MCF 10A (cell line): ENCODE measurements around the gene GOLGA6B. TPM values are rescaled to one million over a fixed set of nuclear protein-coding genes. Genes with fewer than 3 reads are reported as not detected.

ENCODE experiments used
- BruUV-seq: library from RNA; stranded (reverse); fragments of 400-500 nt; replicated peaks from 2 replicates; lab custom pipeline; 2021; lab: Mats Ljungman, UMichigan
- CTCF ChIA-PET: fragments of 300-600 bp; sonication (Branson Sonifier 250); formaldehyde crosslinking; extraction: SDS; loops from one replicate; lab custom pipeline; 2021; ENCODE audit warnings: antibody characterized with exemption, inconsistent platforms; lab: Yijun Ruan, JAX
- POLR2A ChIA-PET: fragments of 300-600, 350-650 bp; sonication (Branson Sonifier 250); formaldehyde crosslinking; extraction: SDS; loops from one replicate; lab custom pipeline; 2020; ENCODE audit warnings: antibody characterized with exemption, inconsistent platforms; lab: Yijun Ruan, JAX
- DNase-seq: peaks from one replicate; pipeline ENCODE4 v3.0.0-alpha.2; 2018; ENCODE audit not compliant: unreplicated experiment
- H3K27ac Mint-ChIP-seq: one replicate; pipeline ENCODE4 v1.8.0; 2022; ENCODE audit warnings: mild to moderate bottlenecking, low read depth, mixed read lengths; ENCODE audit not compliant: unreplicated experiment
- H3K27me3 Mint-ChIP-seq: one replicate; pipeline ENCODE4 v1.8.0; 2022; ENCODE audit warnings: mixed read lengths; ENCODE audit not compliant: insufficient read depth, unreplicated experiment
- H3K36me3 Mint-ChIP-seq: one replicate; pipeline ENCODE4 v1.8.0; 2022; ENCODE audit warnings: mild to moderate bottlenecking, moderate library complexity, mixed read lengths; ENCODE audit not compliant: insufficient read depth, unreplicated experiment
- H3K4me1 Mint-ChIP-seq: one replicate; pipeline ENCODE4 v1.8.0; 2022; ENCODE audit warnings: mixed read lengths; ENCODE audit not compliant: insufficient read depth, unreplicated experiment
- H3K4me3 Mint-ChIP-seq: one replicate; pipeline ENCODE4 v1.8.0; 2022; ENCODE audit warnings: mild to moderate bottlenecking, moderate library complexity, mixed read lengths; ENCODE audit not compliant: unreplicated experiment
- H3K9me3 Mint-ChIP-seq: one replicate; pipeline ENCODE4 v1.8.0; 2022; ENCODE audit warnings: mixed read lengths; ENCODE audit not compliant: unreplicated experiment
- CTCF ChIP-seq: fragments of 200-600 bp; IDR thresholded peaks from one replicate; pipeline ENCODE4 v1.8.0; 2022; ENCODE audit warnings: antibody characterized with exemption, mild to moderate bottlenecking; ENCODE audit not compliant: unreplicated experiment
- intact Hi-C: fragments of 100-400 bp; cut with micrococcal nuclease; formaldehyde crosslinking; loops from 2 replicates; pipeline ENCODE4 v1.14.1; 2022
- total RNA-seq: library from RNA; stranded (reverse); gene quantifications from 2 replicates; pipeline ENCODE4 v1.2.3, GENCODE V29; 2022

Gene GOLGA6B
- total RNA-seq, 1 experiment from 2014 or later: not detected

- ChIA-PET POLR2A (no interaction called here), CTCF (interaction anchor here (0.7 kb wide), 1 partner anchor 26 kb away, joined by 3 read pairs; no protein-coding TSS in a partner anchor)
- DNase-seq: no peak
- intact Hi-C loops: no loop called here
- Mint-ChIP-seq H3K36me3 (no peaks in the 10 kb centered on the region), H3K4me3 (no peak overlapping the region), H3K4me1 (no peaks in the 10 kb centered on the region), H3K9me3 (no peaks in the 10 kb centered on the region), H3K27ac (no peak overlapping the region), H3K27me3 (peaks cover 51% of the 10 kb centered on the region)
- no TSS peak for BruUV-seq
- no peak for TF ChIP-seq CTCF
These were observed 22.3 kb downstream of the GOLGA6B start for GRCh38 chr15:72676838-72677237.

GRCh38 chr15:72680931-72681330 is 26.4 kb downstream of the GOLGA6B start:
- CTCF ChIA-PET: interaction anchor here (0.6 to 0.8 kb wide), 4 partner anchors 8 to 83 kb away, joined by 3 to 4 read pairs (median 4); no protein-coding TSS in a partner anchor
- no peak overlapping the region for H3K4me3 Mint-ChIP-seq
- H3K27ac Mint-ChIP-seq: no peak overlapping the region
- no peak for TF ChIP-seq CTCF
- POLR2A ChIA-PET: no interaction called here
- intact Hi-C loops: no loop called here
- no TSS peak for BruUV-seq
- H3K27me3 Mint-ChIP-seq: peaks cover 39% of the 10 kb centered on the region
- no peaks in the 10 kb centered on the region for H3K36me3 Mint-ChIP-seq
- H3K9me3 Mint-ChIP-seq: no peaks in the 10 kb centered on the region
- DNase-seq: no peak
- H3K4me1 Mint-ChIP-seq: no peaks in the 10 kb centered on the region

GRCh38 chr15:72682772-72683171 is 28.3 kb downstream of the GOLGA6B start:
- no peaks in the 10 kb centered on the region for H3K4me1 Mint-ChIP-seq
- BruUV-seq: no TSS peak
- H3K4me3 Mint-ChIP-seq: no peak overlapping the region
- intact Hi-C loops: no loop called here
- H3K36me3 Mint-ChIP-seq: no peaks in the 10 kb centered on the region
- H3K27ac Mint-ChIP-seq: no peak overlapping the region
- POLR2A ChIA-PET: no interaction called here
- no peak for DNase-seq
- no peaks in the 10 kb centered on the region for H3K9me3 Mint-ChIP-seq
- CTCF ChIA-PET: interaction anchor here (0.6 to 1.8 kb wide), 4 partner anchors 10 to 83 kb away, joined by 3 to 8 read pairs (median 5); no protein-coding TSS in a partner anchor
- peaks cover 23% of the 10 kb centered on the region for H3K27me3 Mint-ChIP-seq
- no peak for TF ChIP-seq CTCF

- Mint-ChIP-seq H3K36me3 (no peaks in the 10 kb centered on the region), H3K4me1 (no peaks in the 10 kb centered on the region), H3K27ac (peak overlapping the region; percentile 98), H3K4me3 (peak overlapping the region; percentile 98), H3K9me3 (no peaks in the 10 kb centered on the region), H3K27me3 (no peaks in the 10 kb centered on the region)
- ChIA-PET POLR2A (interaction anchor here (0.6 to 2.3 kb wide), 12 partner anchors 11 to 453 kb away, joined by 3 to 9 read pairs (median 4); partner anchors contain the start of genes ADPGK and ARIH1), CTCF (interaction anchor here (0.7 to 0.8 kb wide), 2 partner anchors 14 to 48 kb away, joined by 3 read pairs; no protein-coding TSS in a partner anchor)
- DNase-seq: peak; percentile 0
- TSS peak; percentile 97 for BruUV-seq
- TF ChIP-seq CTCF: no peak
- intact Hi-C loops: no loop called here
These were observed 30.9 kb downstream of the GOLGA6B start for GRCh38 chr15:72685301-72685924.
